Pancreas (tissue), 10 donors: Measurements from ENCODE around the gene ZFP92. TPM values are rescaled to one million over a fixed set of nuclear protein-coding genes. Genes with fewer than 3 reads are reported as not detected.
A peak's percentile ranks its signal among the peaks of the same experiment; 100 is the strongest.

Experiments
- ATAC-seq, 4 donors: fragments of 200-7000 bp; cut with Tn5 transposase; one replicate each; pipeline versions ENCODE4 v1.8.0 to v1.9.1; 2020; ENCODE audit warnings: mild to moderate bottlenecking in 4 of 4, moderate library complexity in 4 of 4
- DNase-seq, 6 donors: peaks; one replicate each; pipeline ENCODE4 v3.0.0-alpha.2; 2020
- FAIRE-seq: peaks from 2 replicates; lab custom pipeline; 2012; peaks lifted over from hg19 to GRCh38; lab: Jason Lieb, UNC
- H3K27ac ChIP-seq, 4 donors: fragments of 200-600 bp; sonication (generic); 1 replicate in 3 of 4; 2 replicates in 1 of 4; pipeline versions ENCODE4 v1.5.0 to v1.8.0; 2020
- H3K27me3 ChIP-seq, 4 donors: fragments of 200-600 bp; one replicate each; pipeline ENCODE4 v1.8.0; 2021
- H3K36me3 ChIP-seq, 3 donors: fragments of 200-600 bp; sonication (generic) in 1 of 3; one replicate each; pipeline versions ENCODE4 v1.5.0 to v1.8.0; 2020 to 2021
- H3K4me1 ChIP-seq, 3 donors: fragments of 200-600 bp; one replicate each; pipeline ENCODE4 v1.8.0; 2021
- H3K4me3 ChIP-seq, 4 donors: fragments of 200-600 bp; sonication (generic) in 2 of 4; one replicate each; pipeline versions ENCODE4 v1.5.0 to v1.8.0; 2020 to 2021
- H3K9me3 ChIP-seq, 4 donors: fragments of 200-600 bp; one replicate each; pipeline ENCODE4 v1.8.0; 2021
- CTCF ChIP-seq, 4 donors: fragments of 200-600 bp; sonication (generic) in 3 of 4; IDR thresholded peaks; one replicate each; pipeline versions ENCODE4 v1.5.0 to v1.8.0; 2021; ENCODE audit warnings: antibody characterized with exemption in 4 of 4
- WGBS, 2 donors: extraction: QIAGEN DNeasy Blood & Tissue Kit; methylation state at CpG; one replicate each; pipeline ENCODE4 v1.1.7; 2013; 5-methylcytosine and 5-hydroxymethylcytosine counted together
- intact Hi-C, 3 donors: fragments of 100-400 bp; cut with DNase I; formaldehyde crosslinking; loops; one replicate each; pipeline versions ENCODE4 v1.11.1 to v1.14.2; 2022
- polyA plus RNA-seq, 2 donors: library from polyadenylated mRNA; stranded (reverse); fragments of 200-250 nt; gene quantifications; one replicate each; pipeline ENCODE4 v1.2.3, GENCODE V29; 2013
- total RNA-seq, 6 donors: library from RNA; stranded (reverse); fragmentation: NEBNext Ultra II Directional in 4 of 6; extraction: Animal tissue kit (Norgen Biotek cat#: 25700) in 4 of 6; gene quantifications; one replicate each; pipeline versions ENCODE4 v1.2.1 to v1.2.4, GENCODE V29; 2021 to 2023
- donor health status: healthy with polysubstance abuse.
- donor health status: DM: no; HTN: no; CAD: no; lungs with moderate emphysema.
- donor health status: DM: no; HTN: no; CAD: no.
- donor health status: control.
- donor health status: control.
- donor health status: Bipolar disorder and iron deficiency.
- donor health status: DM: yes; HTN: yes; CAD: no.
- donor health status: DM: no; HTN: no; CAD: no.
- donor health status: DM: no; HTN: no; CAD: no.
- donor health status: DM: yes; HTN: yes; CAD: no.

ZFP92 gene
- total and polyA plus RNA-seq, 8 donors = 0.28 to 1.00 (median 0.41) TPM

- intact Hi-C loops = no loop called here
- ATAC-seq = no peak
- no peak for FAIRE-seq
- no peak for DNase-seq
- H3K27me3 ChIP-seq = peaks cover 0 to 7% (median 2%) of the 10 kb centered on the region in 4 donors
- no peaks in the 10 kb centered on the region for H3K9me3 ChIP-seq
- WGBS, 2 donors = 80 to 90% methylated on average over 8 of the region's 8 CpGs
- no peak overlapping the region for H3K4me3 ChIP-seq
- no peaks in the 10 kb centered on the region for H3K4me1 ChIP-seq
- no peak overlapping the region for H3K27ac ChIP-seq
- TF ChIP-seq CTCF (IDR thresholded peaks at IDR 0.05) = no peak
- H3K36me3 ChIP-seq = no peaks in the 10 kb centered on the region
These were observed 6.4 kb downstream of the ZFP92 start for GRCh38 chrX:153417637-153418036.

- H3K4me3 ChIP-seq = no peak overlapping the region
- WGBS, 2 donors = 94 to 95% methylated on average over 84 to 91 of the region's 91 CpGs
- ATAC-seq (no peak), DNase-seq (peak in 1 of 6 donors; percentile 68), FAIRE-seq (no peak)
- intact Hi-C loops = no loop called here
- H3K4me1 ChIP-seq = no peaks in the 10 kb centered on the region
- H3K36me3 ChIP-seq = no peaks in the 10 kb centered on the region
- peaks cover 0 to 8% (median 3%) of the 10 kb centered on the region in 4 donors for H3K27me3 ChIP-seq
- no peak for TF ChIP-seq CTCF (IDR thresholded peaks at IDR 0.05)
- H3K9me3 ChIP-seq = no peaks in the 10 kb centered on the region
- H3K27ac ChIP-seq = no peak overlapping the region
These were observed 9.8 kb downstream of the ZFP92 start for GRCh38 chrX:153420851-153421599.

- TF ChIP-seq CTCF (IDR thresholded peaks at IDR 0.05) = no peak
- H3K9me3 ChIP-seq = no peaks in the 10 kb centered on the region
- H3K27ac ChIP-seq = no peak overlapping the region
- no peaks in the 10 kb centered on the region for H3K4me1 ChIP-seq
- H3K27me3 ChIP-seq = peaks cover 0 to 8% (median 3%) of the 10 kb centered on the region in 4 donors
- ATAC-seq (no peak), FAIRE-seq (no peak), DNase-seq (no peak)
- H3K36me3 ChIP-seq = no peaks in the 10 kb centered on the region
- 85 to 91% methylated on average over 18 of the region's 18 CpGs for WGBS, 2 donors
- intact Hi-C loops = no loop called here
- no peak overlapping the region for H3K4me3 ChIP-seq
These were observed 10.6 kb downstream of the ZFP92 start for GRCh38 chrX:153421856-153422255.

GRCh38 chrX:153423652-153424051 lies 12.4 kb downstream of the ZFP92 start:
- WGBS, 2 donors = 74 to 84% methylated on average over 8 of the region's 8 CpGs
- intact Hi-C loops = no loop called here
- Histone ChIP-seq H3K27me3 (peaks cover 0 to 4% (median 0%) of the 10 kb centered on the region in 4 donors), H3K9me3 (no peaks in the 10 kb centered on the region), H3K27ac (no peak overlapping the region), H3K36me3 (no peaks in the 10 kb centered on the region), H3K4me1 (no peaks in the 10 kb centered on the region), H3K4me3 (no peak overlapping the region)
- no peak for TF ChIP-seq CTCF (IDR thresholded peaks at IDR 0.05)
- ATAC-seq (no peak), FAIRE-seq (no peak), DNase-seq (no peak)

- Histone ChIP-seq H3K36me3 (no peaks in the 10 kb centered on the region), H3K4me1 (no peaks in the 10 kb centered on the region), H3K27me3 (peaks cover 0 to 11% (median 0%) of the 10 kb centered on the region in 4 donors), H3K4me3 (no peak overlapping the region), H3K27ac (no peak overlapping the region), H3K9me3 (no peaks in the 10 kb centered on the region)
- no peak for TF ChIP-seq CTCF (IDR thresholded peaks at IDR 0.05)
- ATAC-seq (no peak), DNase-seq (no peak), FAIRE-seq (no peak)
- intact Hi-C loops = no loop called here
- 84 to 87% methylated on average over 3 of the region's 3 CpGs for WGBS, 2 donors
These were observed 14.9 kb downstream of the ZFP92 start for GRCh38 chrX:153426204-153426603.
